ENCODE measurements around the gene TXNDC16.

DNA sequence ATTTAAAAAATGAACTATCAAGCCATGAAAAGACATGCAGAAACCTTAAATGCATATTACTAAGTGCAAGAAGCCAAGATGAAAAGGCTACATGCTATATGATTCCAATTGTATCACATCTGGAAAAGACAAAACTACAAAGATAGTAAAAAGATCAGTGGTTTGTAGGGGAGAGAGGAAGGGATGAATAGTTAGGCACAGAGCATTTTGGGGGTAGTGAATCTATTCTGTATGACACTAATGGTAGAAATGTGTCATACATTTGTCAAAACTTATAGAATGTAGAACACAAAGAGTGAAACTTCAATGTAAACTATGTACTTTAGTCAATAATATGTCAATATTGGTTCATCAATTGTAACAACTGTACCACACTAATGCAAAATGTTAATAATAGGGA, 20.8 kb downstream of the TXNDC16 start:
- TF ChIP-seq, protein P1, sequence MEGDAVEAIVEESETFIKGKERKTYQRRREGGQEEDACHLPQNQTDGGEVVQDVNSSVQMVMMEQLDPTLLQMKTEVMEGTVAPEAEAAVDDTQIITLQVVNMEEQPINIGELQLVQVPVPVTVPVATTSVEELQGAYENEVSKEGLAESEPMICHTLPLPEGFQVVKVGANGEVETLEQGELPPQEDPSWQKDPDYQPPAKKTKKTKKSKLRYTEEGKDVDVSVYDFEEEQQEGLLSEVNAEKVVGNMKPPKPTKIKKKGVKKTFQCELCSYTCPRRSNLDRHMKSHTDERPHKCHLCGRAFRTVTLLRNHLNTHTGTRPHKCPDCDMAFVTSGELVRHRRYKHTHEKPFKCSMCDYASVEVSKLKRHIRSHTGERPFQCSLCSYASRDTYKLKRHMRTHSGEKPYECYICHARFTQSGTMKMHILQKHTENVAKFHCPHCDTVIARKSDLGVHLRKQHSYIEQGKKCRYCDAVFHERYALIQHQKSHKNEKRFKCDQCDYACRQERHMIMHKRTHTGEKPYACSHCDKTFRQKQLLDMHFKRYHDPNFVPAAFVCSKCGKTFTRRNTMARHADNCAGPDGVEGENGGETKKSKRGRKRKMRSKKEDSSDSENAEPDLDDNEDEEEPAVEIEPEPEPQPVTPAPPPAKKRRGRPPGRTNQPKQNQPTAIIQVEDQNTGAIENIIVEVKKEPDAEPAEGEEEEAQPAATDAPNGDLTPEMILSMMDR (IDR thresholded peaks at IDR 0.05): no peak
- no peak for TF ChIP-seq EZH2 (IDR thresholded peaks at IDR 0.05; ENCODE audit: borderline replicate concordance, insufficient read depth, low read depth, low read length, poor library complexity, severe bottlenecking)

All from B cell (primary cell).